Astrocyte (in vitro differentiated cells and primary cell): Measurements from ENCODE around the gene COG5.

Experiments
- EZH2 ChIP-seq: IDR thresholded peaks from 2 replicates; pipeline ENCODE4 v1.6.1; 2012; ENCODE audit warnings: mild to moderate bottlenecking, low read length, inconsistent platforms; ENCODE audit not compliant: insufficient read depth
- TF ChIP-seq, protein P1 (sequence below): IDR thresholded peaks from 2 replicates; pipeline ENCODE4 v1.5.1; 2011; ENCODE audit warnings: low read depth, mild to moderate bottlenecking, inconsistent platforms, low read length, moderate library complexity; ENCODE audit not compliant: insufficient read depth

DNA sequence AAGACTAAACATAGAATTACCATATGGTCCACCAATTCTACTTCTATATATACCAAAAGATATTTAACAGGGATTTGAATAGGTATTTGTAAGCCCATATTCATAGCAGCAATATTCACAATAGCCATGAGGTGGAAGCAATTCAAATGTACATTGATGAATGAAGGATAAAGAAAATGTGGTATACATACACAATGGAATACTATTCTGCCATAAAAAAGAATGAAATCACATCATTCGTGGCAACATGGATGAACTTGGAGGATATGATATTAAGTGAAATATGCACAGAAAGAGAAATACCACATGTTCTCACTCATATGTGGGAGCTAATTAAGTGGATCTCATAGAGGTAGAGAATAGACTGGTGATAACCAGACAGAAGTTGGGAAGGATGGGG is 128.0 kb downstream of the COG5 start:
- TF ChIP-seq, protein P1, sequence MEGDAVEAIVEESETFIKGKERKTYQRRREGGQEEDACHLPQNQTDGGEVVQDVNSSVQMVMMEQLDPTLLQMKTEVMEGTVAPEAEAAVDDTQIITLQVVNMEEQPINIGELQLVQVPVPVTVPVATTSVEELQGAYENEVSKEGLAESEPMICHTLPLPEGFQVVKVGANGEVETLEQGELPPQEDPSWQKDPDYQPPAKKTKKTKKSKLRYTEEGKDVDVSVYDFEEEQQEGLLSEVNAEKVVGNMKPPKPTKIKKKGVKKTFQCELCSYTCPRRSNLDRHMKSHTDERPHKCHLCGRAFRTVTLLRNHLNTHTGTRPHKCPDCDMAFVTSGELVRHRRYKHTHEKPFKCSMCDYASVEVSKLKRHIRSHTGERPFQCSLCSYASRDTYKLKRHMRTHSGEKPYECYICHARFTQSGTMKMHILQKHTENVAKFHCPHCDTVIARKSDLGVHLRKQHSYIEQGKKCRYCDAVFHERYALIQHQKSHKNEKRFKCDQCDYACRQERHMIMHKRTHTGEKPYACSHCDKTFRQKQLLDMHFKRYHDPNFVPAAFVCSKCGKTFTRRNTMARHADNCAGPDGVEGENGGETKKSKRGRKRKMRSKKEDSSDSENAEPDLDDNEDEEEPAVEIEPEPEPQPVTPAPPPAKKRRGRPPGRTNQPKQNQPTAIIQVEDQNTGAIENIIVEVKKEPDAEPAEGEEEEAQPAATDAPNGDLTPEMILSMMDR = no peak
- no peak for TF ChIP-seq EZH2
